ENCODE data around the gene KIF13A.
"Not testable (repeated sequence)": the region's sequence is repeated elsewhere in the genome, so short reads cannot be mapped to it uniquely, and the experiment has no call there.

The KIF13A gene

GRCh38 chr6:17865798-17866725 is 121.4 kb downstream of the KIF13A start:
- peak; percentile 76 for DNase-seq (ENCODE audit: low read depth)
- no peak overlapping the region for H3K4me3 ChIP-seq (ENCODE audit: control insufficient read depth, low read depth, low read length)
- no peak for TF ChIP-seq CTCF (IDR thresholded peaks at IDR 0.05; ENCODE audit: control insufficient read depth, insufficient read depth, low read depth, low read length, missing control alignments)

- DNase-seq (ENCODE audit: low read depth) = no peak
- no peak for TF ChIP-seq CTCF (IDR thresholded peaks at IDR 0.05; ENCODE audit: control insufficient read depth, insufficient read depth, low read depth, low read length, missing control alignments)
- H3K4me3 ChIP-seq (ENCODE audit: control insufficient read depth, low read depth, low read length) = no peak overlapping the region
Measured at GRCh38 chr6:17865243-17865642, 122.2 kb downstream of the KIF13A start.

- H3K4me3 ChIP-seq (ENCODE audit: control insufficient read depth, low read depth, low read length) = no peak overlapping the region
- no peak for DNase-seq (ENCODE audit: low read depth)
- no peak for TF ChIP-seq CTCF (IDR thresholded peaks at IDR 0.05; ENCODE audit: control insufficient read depth, insufficient read depth, low read depth, low read length, missing control alignments)
Measured at GRCh38 chr6:17863901-17864754, 123.3 kb downstream of the KIF13A start.

GRCh38 chr6:17861361-17861760 is 126.1 kb downstream of the KIF13A start:
- H3K4me3 ChIP-seq (ENCODE audit: control insufficient read depth, low read depth, low read length) = no peak overlapping the region
- DNase-seq (ENCODE audit: low read depth) = no peak
- no peak for TF ChIP-seq CTCF (IDR thresholded peaks at IDR 0.05; ENCODE audit: control insufficient read depth, insufficient read depth, low read depth, low read length, missing control alignments)

GRCh38 chr6:17859846-17860245 is 127.6 kb downstream of the KIF13A start:
- no peak for TF ChIP-seq CTCF (IDR thresholded peaks at IDR 0.05; ENCODE audit: control insufficient read depth, insufficient read depth, low read depth, low read length, missing control alignments)
- DNase-seq (ENCODE audit: low read depth) = no peak
- H3K4me3 ChIP-seq (ENCODE audit: control insufficient read depth, low read depth, low read length) = no peak overlapping the region

GRCh38 chr6:17858584-17858983 is 128.9 kb downstream of the KIF13A start:
- H3K4me3 ChIP-seq (ENCODE audit: control insufficient read depth, low read depth, low read length) = no peak overlapping the region
- TF ChIP-seq CTCF (IDR thresholded peaks at IDR 0.05; ENCODE audit: control insufficient read depth, insufficient read depth, low read depth, low read length, missing control alignments) = no peak
- no peak for DNase-seq (ENCODE audit: low read depth)

- not testable (repeated sequence) for H3K4me3 ChIP-seq (ENCODE audit: control insufficient read depth, low read depth, low read length); DNase-seq (ENCODE audit: low read depth)
Measured at GRCh38 chr6:17857188-17857587, 130.2 kb downstream of the KIF13A start.

All from AG09309 (cell line).